Activated CD4-positive, alpha-beta memory T cell treated with anti-CD3 and anti-CD28 coated beads for 36 hours (primary cell): ENCODE data around the gene IARS2. TPM values are rescaled to one million over a fixed set of nuclear protein-coding genes. Genes with fewer than 3 reads are reported as not detected.

Experiments used
- CTCF ChIA-PET: fragments of 350-600 bp; sonication (Branson Sonifier 250); formaldehyde crosslinking; loops from one replicate; lab custom pipeline; 2021; ENCODE audit warnings: antibody characterized with exemption, inconsistent platforms; lab: Charles Lee
- POLR2A ChIA-PET: fragments of 350-600 bp; sonication (Branson Sonifier 250); formaldehyde crosslinking; loops from one replicate; lab custom pipeline; 2021; ENCODE audit warnings: antibody characterized with exemption; lab: Charles Lee
- DNase-seq: peaks from one replicate; pipeline ENCODE4 v3.0.0-alpha.2; 2020
- H3K27ac Mint-ChIP-seq: one replicate; pipeline ENCODE4 v1.8.0; 2021; ENCODE audit warnings: mixed read lengths
- H3K27me3 Mint-ChIP-seq: one replicate; pipeline ENCODE4 v1.8.0; 2021; ENCODE audit warnings: mixed read lengths
- H3K36me3 Mint-ChIP-seq: one replicate; pipeline ENCODE4 v1.8.0; 2021; ENCODE audit warnings: mixed read lengths
- H3K4me1 Mint-ChIP-seq: one replicate; pipeline ENCODE4 v1.8.0; 2021; ENCODE audit warnings: low read depth, mixed read lengths
- H3K4me3 Mint-ChIP-seq: one replicate; pipeline ENCODE4 v1.8.0; 2021; ENCODE audit warnings: mild to moderate bottlenecking, mixed read lengths
- H3K9me3 Mint-ChIP-seq: one replicate; pipeline ENCODE4 v1.8.0; 2021; ENCODE audit warnings: mixed read lengths
- intact Hi-C: fragments of 100-400 bp; cut with micrococcal nuclease; formaldehyde crosslinking; loops from one replicate; pipeline ENCODE4 v1.15.1; 2023
- total RNA-seq, 2 experiments: library from RNA; stranded (reverse); gene quantifications; one replicate each; pipeline ENCODE4 v1.2.3, GENCODE V29; 2021

IARS2 gene
- total RNA-seq: 10 to 100 TPM; 77.6 to 79.2 TPM

DNA sequence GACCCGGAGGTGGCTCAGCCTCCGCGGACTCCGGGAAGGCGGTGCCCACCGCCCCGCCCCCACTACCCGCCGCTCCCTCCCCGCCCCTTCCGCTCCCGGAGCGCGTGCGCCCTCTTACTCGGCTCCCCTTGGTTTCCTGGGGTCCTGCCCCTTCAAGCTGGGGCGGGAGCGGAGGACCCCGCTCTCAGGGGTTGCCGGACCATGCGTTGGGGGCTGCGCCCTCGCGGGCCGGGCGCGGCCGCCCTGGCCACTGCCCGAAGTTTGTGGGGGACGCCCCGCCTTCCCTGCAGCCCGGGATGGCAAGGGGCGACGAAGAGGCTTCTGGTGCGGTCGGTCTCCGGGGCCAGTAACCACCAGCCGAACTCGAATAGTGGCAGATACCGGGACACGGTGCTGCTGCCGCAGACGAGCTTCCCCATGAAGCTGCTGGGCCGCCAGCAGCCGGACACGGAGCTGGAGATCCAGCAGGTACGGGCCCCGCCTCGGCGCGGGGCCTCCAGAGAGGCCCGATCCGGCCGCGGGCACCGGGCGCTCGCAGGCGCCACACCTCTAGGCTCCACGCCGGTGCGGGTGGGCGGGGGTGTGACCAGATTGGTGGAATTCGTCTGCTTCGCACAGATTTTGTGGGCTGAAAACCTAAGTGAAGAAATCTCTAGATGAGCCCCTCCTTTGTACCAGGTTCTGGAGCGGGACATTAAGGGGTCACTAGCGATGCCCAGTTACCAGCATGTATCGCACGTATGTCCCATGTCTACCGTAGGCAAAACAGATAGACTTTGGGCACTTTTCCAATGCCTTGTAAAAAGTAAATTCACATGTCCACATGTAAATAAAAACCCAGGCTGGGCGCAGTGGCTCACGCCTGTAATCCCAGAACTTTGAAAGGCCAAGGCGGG, at the start of gene IARS2:
IARS2 (plus strand) TSS at position 117 of the 896 bp plus-strand sequence; CDS start at position 202, 85 bp downstream.
- no peaks in the 10 kb centered on the region for H3K9me3 Mint-ChIP-seq
- CTCF ChIA-PET: interaction anchor here (0.6 to 2.5 kb wide), 4 partner anchors 12 to 103 kb away, joined by 3 to 13 read pairs (median 3); no protein-coding TSS in a partner anchor
- DNase-seq: peak; percentile 95
- H3K4me1 Mint-ChIP-seq: peaks cover 19% of the 10 kb centered on the region
- intact Hi-C loops: loop anchor here (2.0 to 10.0 kb wide), 2 partner anchors 19 to 1809 kb away; partner anchors contain the start of gene RRP15
- peak within 1 kb of the TSS; percentile 77 for H3K4me3 Mint-ChIP-seq
- peak within 1 kb of the TSS; percentile 60 for H3K27ac Mint-ChIP-seq
- H3K36me3 Mint-ChIP-seq: peaks cover 11% of the 10 kb centered on the region
- H3K27me3 Mint-ChIP-seq: no peaks in the 10 kb centered on the region
- POLR2A ChIA-PET: interaction anchor here (1.2 kb wide), 2 partner anchors 11 kb away, joined by 5 read pairs; no protein-coding TSS in a partner anchor

DNA sequence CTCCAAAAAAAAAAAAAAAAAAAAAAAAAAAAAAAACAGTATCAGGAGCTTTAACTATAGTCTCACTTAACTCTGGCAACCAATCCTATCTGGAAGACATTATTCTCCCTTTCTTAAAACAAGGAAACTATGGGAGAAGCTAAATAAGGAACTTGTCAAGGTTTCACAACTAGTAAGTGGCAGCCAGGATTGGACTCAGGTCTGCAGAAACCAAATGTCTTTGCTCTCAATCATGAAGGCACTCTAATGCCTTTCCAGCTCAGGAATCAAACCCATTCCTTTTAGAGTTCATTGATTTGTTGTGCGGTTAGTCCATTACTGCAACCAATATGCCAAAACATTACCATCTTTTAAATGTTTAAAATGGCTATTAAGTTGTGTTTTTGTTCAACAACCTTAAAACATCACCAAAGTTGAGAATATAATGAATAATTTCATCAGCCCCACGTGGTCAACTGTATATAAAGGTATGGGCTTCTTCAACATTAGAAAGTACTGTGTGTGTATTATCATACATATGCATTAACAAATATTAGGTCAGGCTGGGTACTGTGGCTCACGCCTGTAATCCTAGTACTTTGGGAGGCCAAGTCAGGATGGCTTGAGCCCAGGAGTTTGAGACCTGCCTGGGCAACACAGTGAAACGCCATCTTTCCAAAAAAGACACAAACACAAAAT, 49.1 kb upstream of the IARS2 start:
- ChIA-PET CTCF (interaction anchor here (1.2 kb wide), 1 partner anchor 79 kb away, joined by 4 read pairs; no protein-coding TSS in a partner anchor), POLR2A (no interaction called here)
- intact Hi-C loops: no loop called here
- Mint-ChIP-seq H3K27ac (peak overlapping the region; percentile 96), H3K4me3 (peak overlapping the region; percentile 94), H3K27me3 (no peaks in the 10 kb centered on the region), H3K4me1 (peaks cover 37% of the 10 kb centered on the region), H3K9me3 (no peaks in the 10 kb centered on the region), H3K36me3 (peaks cover 19% of the 10 kb centered on the region)
- DNase-seq: no peak

DNA sequence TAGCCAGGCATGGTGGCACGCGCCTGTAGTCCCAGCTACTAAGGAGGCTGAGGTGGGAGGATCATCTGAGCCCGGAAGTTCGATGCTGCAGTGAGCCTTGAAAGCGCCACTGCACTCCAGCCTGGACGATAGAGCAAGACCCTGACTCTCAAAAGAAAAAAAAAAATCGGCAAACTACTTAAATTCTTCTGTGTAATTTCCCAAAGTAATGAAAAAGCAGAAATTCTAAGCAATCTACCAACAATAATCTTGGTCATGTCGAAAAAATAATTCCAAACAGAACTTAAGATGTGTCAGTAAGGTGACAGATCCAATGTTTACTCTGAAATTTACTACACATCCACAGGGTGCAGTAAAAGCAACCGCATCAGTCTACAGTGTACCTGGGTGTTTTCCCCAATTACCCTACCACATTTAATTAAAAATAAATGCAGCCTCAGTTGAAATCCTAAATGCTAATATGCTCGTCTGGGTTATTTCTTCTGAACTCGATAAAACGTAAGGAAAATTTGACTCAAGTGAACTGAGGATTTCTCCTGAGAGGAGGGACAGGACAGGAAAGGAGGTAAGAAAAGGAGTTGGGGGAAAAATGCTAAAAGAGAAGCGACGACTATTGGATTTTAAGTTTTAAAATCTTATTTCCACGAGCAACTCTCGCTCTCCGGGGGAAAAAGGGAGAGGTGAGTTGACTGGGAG, 48.4 kb upstream of the IARS2 start:
- CTCF ChIA-PET: interaction anchor here (0.6 to 1.0 kb wide), 3 partner anchors 33 to 47 kb away, joined by 3 read pairs; partner anchors contain the start of gene BPNT1
- Mint-ChIP-seq H3K9me3 (no peaks in the 10 kb centered on the region), H3K4me1 (peaks cover 33% of the 10 kb centered on the region), H3K27ac (peak overlapping the region; percentile 96), H3K36me3 (peaks cover 17% of the 10 kb centered on the region), H3K4me3 (peak overlapping the region; percentile 94), H3K27me3 (no peaks in the 10 kb centered on the region)
- intact Hi-C loops: loop anchor here (1.0 to 2.0 kb wide), 4 partner anchors 44 to 871 kb away; partner anchors contain the start of genes BPNT1 and RAB3GAP2
- POLR2A ChIA-PET: interaction anchor here (1.0 to 1.2 kb wide), 2 partner anchors 44 to 47 kb away, joined by 3 to 5 read pairs; partner anchors contain the start of gene BPNT1
- DNase-seq: peak; percentile 43

DNA sequence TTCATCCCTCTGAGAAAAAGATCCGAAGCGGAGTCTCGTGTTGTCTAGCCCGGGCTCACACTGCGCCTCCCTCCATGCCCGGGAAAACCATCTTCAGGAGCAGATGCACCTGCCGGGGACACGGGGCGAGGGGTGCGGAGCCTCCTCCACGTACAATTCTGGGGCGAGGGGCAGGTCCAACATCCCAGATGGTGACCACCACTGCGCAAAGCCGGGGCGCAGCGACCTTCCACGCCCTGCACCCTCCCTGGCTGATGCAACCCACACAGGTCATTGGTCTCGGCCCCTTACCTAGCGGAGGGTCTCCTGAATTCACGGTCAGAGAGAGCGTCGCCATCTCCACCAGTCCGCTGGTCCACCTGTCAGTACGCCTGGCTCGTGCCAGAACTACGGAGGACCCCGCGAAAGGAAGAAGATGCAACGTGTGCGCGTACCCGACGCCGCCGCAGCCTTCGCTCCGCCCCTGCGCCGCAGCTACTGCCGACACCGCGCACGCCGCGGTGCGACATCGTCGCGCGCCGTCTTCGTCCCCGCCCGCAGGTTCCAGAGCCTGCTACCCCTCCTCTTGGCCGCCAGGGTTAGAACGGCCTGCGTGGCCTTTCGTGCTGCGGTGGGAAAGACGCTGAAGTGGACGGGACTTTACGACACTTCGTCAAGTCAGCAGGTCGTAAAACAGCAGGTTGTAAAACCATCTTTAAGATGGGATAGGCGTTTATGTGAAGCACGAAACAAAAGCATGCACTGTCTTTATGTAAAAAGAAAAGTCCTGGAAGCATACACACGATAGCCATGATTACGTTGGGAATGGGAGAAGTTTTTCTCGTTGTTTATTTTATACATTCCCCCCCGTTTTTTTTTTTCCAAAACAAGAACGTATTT, 47.6 kb upstream of the IARS2 start, which contains the start of gene EPRS1:
EPRS1 (minus strand) TSS at position 454 of the 879 bp plus-strand sequence; CDS start at position 337, 117 bp downstream.
- intact Hi-C loops: loop anchor here (1.0 to 2.0 kb wide), 4 partner anchors 43 to 871 kb away; partner anchors contain the start of genes BPNT1 and RAB3GAP2
- no peaks in the 10 kb centered on the region for H3K9me3 Mint-ChIP-seq
- H3K27me3 Mint-ChIP-seq: no peaks in the 10 kb centered on the region
- H3K4me3 Mint-ChIP-seq: peak within 1 kb of the TSS; percentile 94
- ChIA-PET CTCF (interaction anchor here (0.6 to 1.0 kb wide), 3 partner anchors 32 to 46 kb away, joined by 3 read pairs; partner anchors contain the start of gene BPNT1), POLR2A (interaction anchor here (0.7 to 1.2 kb wide), 3 partner anchors 14 to 46 kb away, joined by 3 to 5 read pairs (median 4); partner anchors contain the start of gene BPNT1)
- H3K4me1 Mint-ChIP-seq: peaks cover 29% of the 10 kb centered on the region
- H3K27ac Mint-ChIP-seq: peak within 1 kb of the TSS; percentile 96
- peak; percentile 97 for DNase-seq
- H3K36me3 Mint-ChIP-seq: peaks cover 17% of the 10 kb centered on the region

DNA sequence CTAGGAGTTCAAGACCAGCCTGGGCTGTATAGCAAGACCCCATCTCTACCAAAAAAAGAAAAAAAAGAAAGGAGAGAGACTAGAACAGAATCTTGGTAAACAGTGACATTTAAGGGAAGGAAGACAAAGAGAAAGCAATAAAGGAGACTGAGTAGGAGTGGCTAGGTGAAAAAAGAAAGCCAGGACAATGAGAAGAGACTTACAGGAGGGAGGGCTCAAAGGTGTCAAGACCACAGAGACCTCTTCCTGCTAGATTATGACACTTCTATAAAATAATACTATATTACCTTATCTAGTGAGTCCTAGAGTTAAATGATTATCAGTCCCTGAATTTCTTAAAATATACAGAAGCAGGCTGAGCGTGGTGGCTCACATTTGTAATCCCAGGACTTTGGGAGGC, 37.6 kb upstream of the IARS2 start:
- intact Hi-C loops: no loop called here
- no peaks in the 10 kb centered on the region for H3K4me1 Mint-ChIP-seq
- DNase-seq: no peak
- H3K27me3 Mint-ChIP-seq: no peaks in the 10 kb centered on the region
- H3K36me3 Mint-ChIP-seq: peaks cover 9% of the 10 kb centered on the region
- no peaks in the 10 kb centered on the region for H3K9me3 Mint-ChIP-seq
- H3K27ac Mint-ChIP-seq: no peak overlapping the region
- ChIA-PET POLR2A (no interaction called here), CTCF (no interaction called here)
- H3K4me3 Mint-ChIP-seq: no peak overlapping the region

DNA sequence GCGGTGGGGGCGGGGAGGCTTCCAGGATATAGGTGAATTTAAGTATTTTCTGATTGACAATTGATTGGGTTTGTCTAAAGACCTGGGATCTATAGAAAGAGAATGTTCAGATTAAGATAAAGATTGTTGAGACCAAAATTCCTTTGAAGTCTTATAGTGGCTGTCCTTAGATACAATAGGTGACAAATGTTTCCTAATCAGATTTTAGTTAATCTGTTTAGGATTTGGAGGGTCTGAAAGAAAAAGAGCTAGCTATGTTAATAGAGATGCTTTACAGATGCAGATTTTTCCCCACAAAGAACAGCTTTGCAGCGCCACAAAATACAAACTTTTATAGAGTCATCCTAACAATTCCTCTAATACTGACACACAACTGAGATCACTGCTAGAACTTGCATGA, 33.1 kb upstream of the IARS2 start:
- intact Hi-C loops: no loop called here
- peaks cover 39% of the 10 kb centered on the region for H3K36me3 Mint-ChIP-seq
- no peak overlapping the region for H3K4me3 Mint-ChIP-seq
- H3K27ac Mint-ChIP-seq: no peak overlapping the region
- no peaks in the 10 kb centered on the region for H3K9me3 Mint-ChIP-seq
- ChIA-PET POLR2A (no interaction called here), CTCF (no interaction called here)
- no peaks in the 10 kb centered on the region for H3K27me3 Mint-ChIP-seq
- H3K4me1 Mint-ChIP-seq: no peaks in the 10 kb centered on the region
- DNase-seq: no peak

DNA sequence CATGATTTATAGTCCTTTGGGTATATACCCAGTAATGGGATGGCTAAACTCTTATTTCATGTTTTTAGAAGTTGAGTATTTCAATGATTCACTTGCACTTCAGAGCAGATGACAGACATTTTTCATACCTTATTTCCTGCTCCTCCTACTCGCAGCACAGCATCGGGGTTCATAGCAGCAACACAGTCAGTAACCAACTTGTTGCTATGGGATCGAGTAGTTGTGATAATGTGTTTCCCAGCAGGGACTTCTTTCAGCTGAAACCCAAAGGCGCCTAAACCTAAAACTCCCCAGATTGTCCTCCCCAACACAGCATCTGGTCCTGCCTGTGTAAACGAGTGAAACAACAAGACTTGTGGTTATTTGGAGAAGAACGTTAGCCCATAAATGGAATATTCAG, 31.3 kb upstream of the IARS2 start:
- CTCF ChIA-PET: no interaction called here
- H3K9me3 Mint-ChIP-seq: no peaks in the 10 kb centered on the region

DNA sequence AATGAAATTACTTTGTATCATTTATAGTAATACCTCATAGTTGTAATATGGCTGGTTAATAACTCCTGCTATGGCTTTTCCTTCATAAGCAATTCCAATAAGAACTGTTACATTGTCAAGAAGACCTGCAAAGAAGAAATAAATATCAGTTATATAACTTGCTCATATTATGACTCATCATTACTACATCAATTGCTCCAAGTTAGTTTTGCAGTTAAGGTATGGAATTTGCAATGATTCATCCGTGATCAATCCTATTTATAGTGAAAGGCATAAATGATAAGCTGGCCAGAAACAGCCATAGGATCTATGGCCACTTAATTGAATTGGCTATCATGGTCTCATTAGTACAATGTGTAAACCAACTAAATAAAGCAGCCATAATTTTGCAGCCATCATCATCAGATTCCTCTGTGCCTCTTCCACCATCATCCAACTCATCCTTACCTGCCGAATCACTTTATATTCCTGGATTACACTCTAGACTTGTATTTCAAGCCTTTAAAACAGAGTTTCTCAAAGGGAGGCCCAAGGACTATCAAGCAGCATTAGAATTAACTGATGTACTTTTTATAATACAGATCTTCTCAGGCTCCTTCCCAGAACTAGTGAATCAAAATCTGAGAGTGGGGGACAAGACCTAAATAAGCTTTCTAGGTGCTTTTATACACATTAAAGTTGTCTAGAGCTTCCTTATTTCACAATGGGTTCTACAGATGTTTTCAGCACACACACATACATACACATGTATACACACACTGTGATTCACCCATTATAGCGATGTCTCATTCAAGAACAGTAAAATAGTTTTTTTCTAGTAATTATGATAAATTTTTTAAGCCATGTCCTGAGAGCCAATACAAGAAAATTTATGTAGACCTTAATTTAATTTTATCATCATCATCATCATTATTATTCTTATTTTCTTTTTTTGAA, 26.4 kb upstream of the IARS2 start:
- POLR2A ChIA-PET: no interaction called here
- peaks cover 38% of the 10 kb centered on the region for H3K36me3 Mint-ChIP-seq
- H3K27me3 Mint-ChIP-seq: no peaks in the 10 kb centered on the region
- intact Hi-C loops: no loop called here
- no peak for DNase-seq
- no peak overlapping the region for H3K27ac Mint-ChIP-seq
- no peaks in the 10 kb centered on the region for H3K4me1 Mint-ChIP-seq
- H3K4me3 Mint-ChIP-seq: no peak overlapping the region
- H3K9me3 Mint-ChIP-seq: no peaks in the 10 kb centered on the region
- CTCF ChIA-PET: interaction anchor here (0.6 kb wide), 1 partner anchor 16 kb away, joined by 3 read pairs; no protein-coding TSS in a partner anchor

More for the DNA sequence above, 31.3 kb upstream of the IARS2 start:
- Mint-ChIP-seq H3K4me1 (no peaks in the 10 kb centered on the region), H3K36me3 (peaks cover 41% of the 10 kb centered on the region), H3K27ac (no peak overlapping the region), H3K27me3 (no peaks in the 10 kb centered on the region), H3K4me3 (no peak overlapping the region)
- no peak for DNase-seq
- intact Hi-C loops: no loop called here
- POLR2A ChIA-PET: no interaction called here

DNA sequence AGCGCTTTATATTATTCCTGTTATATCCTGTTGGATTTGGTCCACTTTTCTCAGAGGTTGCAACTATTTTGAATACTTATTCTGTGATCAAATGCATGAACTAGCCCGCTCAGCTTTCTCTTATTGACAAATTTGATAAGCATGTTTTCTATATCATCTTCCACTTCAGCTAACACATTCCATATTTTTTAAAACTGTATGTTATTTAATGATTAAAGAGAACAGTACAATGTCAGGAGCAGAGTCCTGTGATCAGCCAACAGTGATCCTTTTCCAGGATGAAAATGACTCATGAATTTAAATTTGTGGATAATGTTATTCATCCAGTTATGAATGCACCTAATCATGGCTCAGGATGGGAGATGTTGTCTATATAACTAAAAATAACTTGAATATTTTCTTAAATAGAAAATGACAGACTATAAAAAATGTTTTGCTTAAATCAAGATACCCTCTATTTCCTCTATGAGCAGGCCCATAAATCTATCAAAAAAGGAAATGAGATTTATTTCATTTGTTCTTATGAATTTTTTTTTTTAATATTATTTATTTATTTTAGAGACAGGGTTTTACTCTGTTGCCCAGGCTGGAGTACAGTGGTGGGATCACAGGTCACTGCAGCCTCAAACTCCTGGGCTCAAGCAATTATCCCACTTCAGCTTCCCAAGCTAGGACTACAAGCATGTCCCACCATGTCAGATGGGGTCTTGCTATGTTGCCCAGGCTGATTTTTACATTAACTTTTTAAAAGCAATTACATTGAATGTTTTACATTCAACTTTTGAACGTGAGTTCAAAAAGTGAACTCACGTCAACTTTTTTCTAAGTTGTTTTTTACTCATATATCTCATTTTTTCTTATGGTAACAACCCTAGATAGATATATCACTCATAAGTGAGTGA, 16.8 kb upstream of the IARS2 start:
- Mint-ChIP-seq H3K4me3 (no peak overlapping the region), H3K27ac (no peak overlapping the region), H3K9me3 (no peaks in the 10 kb centered on the region), H3K4me1 (no peaks in the 10 kb centered on the region), H3K27me3 (no peaks in the 10 kb centered on the region), H3K36me3 (peaks cover 16% of the 10 kb centered on the region)
- POLR2A ChIA-PET: no interaction called here
- no peak for DNase-seq
- intact Hi-C loops: no loop called here
- CTCF ChIA-PET: no interaction called here
